Fibroblast of the aortic adventitia (primary cell): ENCODE results near the gene LCN2. TPM values are rescaled to one million over a fixed set of nuclear protein-coding genes. Genes with fewer than 3 reads are reported as not detected.

Experiments
- DNase-seq: peaks from one replicate; pipeline ENCODE4 v3.0.0-alpha.2; 2010; ENCODE audit warnings: low read depth
- H3K4me3 ChIP-seq: 2 replicates; pipeline ENCODE4 v1.5.1; 2011; ENCODE audit warnings: low read depth, mild to moderate bottlenecking, control low read depth, low read length, moderate library complexity
- total RNA-seq: library from RNA; depleted of rRNA; stranded (reverse); fragments of >200 nt; gene quantifications from 2 replicates; pipeline ENCODE4 v1.2.3, GENCODE V29; 2012; ENCODE audit warnings: low replicate concordance
- TF ChIP-seq, protein P1 (sequence below): IDR thresholded peaks from 2 replicates; pipeline ENCODE4 v1.5.1; 2011; ENCODE audit warnings: mild to moderate bottlenecking, low read length, control low read depth, inconsistent platforms; ENCODE audit not compliant: insufficient read depth

LCN2 gene
- total RNA-seq, 1 donor: not detected

DNA sequence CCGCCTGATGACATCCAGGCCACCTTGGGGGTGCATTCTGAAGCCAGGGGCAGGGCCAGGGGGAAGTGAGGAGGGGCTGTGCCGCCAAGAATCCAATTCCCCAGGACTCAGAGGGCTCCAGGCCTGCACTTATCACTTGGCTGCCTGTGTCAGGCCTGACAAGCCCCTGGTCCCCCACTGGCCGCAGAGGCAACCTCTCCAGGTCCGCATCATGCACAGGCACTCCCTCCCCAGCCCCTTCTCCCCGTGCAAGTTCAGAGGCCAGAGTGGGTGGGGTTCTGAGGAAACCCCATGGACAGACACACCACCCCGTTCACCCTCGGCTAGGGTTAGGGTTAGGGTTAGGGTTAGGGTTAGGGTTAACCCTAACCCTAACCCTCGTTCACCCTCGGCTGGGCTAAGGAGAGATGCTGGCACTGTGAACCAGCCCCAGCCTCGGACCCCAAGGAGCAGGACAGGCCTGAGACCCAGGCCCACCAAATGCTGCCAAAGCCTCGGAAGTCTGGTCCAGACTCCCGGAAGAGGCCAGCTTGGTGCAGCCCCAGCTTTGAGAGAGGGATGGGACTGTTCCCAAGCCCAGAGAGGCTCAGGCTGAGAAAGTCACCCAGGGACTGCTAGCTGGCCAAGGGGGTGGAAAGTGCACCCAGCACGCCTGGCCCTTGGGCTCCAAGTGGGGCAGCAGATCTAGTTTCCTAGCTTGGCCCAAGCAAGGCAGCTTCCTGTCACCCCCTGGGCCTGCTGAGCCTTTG lies 4.9 kb downstream of the LCN2 start:
- DNase-seq: no peak
- TF ChIP-seq, protein P1, sequence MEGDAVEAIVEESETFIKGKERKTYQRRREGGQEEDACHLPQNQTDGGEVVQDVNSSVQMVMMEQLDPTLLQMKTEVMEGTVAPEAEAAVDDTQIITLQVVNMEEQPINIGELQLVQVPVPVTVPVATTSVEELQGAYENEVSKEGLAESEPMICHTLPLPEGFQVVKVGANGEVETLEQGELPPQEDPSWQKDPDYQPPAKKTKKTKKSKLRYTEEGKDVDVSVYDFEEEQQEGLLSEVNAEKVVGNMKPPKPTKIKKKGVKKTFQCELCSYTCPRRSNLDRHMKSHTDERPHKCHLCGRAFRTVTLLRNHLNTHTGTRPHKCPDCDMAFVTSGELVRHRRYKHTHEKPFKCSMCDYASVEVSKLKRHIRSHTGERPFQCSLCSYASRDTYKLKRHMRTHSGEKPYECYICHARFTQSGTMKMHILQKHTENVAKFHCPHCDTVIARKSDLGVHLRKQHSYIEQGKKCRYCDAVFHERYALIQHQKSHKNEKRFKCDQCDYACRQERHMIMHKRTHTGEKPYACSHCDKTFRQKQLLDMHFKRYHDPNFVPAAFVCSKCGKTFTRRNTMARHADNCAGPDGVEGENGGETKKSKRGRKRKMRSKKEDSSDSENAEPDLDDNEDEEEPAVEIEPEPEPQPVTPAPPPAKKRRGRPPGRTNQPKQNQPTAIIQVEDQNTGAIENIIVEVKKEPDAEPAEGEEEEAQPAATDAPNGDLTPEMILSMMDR: no peak
- no peak overlapping the region for H3K4me3 ChIP-seq

DNA sequence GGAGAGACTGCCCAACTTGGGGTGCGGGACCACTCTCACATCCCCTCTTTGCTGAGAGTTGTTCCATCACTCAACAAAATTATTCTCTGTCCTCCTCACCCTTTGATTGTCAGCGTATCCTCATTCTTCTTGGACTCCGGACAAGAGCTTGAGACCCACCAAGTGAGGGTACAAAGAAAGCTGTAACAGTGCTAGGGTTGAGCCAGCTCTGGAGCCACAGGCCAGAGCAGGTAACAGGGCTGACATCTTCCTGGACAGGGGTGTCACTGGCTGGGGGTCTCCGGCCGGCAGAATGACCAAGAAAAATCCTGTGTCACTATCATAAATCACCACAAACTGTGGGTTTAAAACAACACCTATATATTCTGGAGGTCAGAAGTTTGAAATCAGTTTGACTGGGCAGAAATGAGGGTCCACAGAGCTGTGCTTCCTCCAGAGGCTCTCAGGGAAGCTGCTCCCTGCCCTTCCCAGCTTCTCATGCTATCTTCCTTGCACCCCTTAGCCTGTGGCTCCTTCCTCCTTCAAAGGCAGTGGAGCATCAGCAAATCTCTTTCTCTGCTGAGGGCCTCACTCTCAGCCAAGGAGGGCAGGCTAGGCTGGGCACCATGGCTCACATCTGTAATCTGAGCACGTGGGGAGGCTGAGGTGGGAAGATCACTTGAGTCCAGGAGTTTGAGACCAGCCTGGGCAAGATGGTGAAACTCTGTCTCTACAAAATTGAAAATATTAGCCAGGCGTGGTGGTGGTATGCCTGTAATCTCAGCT lies 6.7 kb downstream of the LCN2 start:
- TF ChIP-seq, protein P1: no peak
- DNase-seq: no peak
- H3K4me3 ChIP-seq: no peak overlapping the region

DNA sequence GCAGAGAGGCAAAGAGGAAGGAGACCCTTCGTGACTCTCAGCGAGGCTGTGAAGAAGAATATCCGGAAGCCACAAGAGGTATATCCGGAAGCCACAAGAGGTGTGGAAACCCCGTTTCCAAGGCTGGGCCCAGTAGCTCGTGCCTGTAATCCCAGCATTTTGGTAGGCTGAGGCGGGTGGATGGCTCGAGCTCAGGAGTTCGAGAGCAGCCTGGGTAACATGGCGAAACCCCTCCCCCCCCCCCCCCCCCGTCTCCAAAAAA lies 10.2 kb downstream of the LCN2 start:
- no peak for DNase-seq
- peak overlapping the region; percentile 64 for H3K4me3 ChIP-seq
- TF ChIP-seq, protein P1: no peak

DNA sequence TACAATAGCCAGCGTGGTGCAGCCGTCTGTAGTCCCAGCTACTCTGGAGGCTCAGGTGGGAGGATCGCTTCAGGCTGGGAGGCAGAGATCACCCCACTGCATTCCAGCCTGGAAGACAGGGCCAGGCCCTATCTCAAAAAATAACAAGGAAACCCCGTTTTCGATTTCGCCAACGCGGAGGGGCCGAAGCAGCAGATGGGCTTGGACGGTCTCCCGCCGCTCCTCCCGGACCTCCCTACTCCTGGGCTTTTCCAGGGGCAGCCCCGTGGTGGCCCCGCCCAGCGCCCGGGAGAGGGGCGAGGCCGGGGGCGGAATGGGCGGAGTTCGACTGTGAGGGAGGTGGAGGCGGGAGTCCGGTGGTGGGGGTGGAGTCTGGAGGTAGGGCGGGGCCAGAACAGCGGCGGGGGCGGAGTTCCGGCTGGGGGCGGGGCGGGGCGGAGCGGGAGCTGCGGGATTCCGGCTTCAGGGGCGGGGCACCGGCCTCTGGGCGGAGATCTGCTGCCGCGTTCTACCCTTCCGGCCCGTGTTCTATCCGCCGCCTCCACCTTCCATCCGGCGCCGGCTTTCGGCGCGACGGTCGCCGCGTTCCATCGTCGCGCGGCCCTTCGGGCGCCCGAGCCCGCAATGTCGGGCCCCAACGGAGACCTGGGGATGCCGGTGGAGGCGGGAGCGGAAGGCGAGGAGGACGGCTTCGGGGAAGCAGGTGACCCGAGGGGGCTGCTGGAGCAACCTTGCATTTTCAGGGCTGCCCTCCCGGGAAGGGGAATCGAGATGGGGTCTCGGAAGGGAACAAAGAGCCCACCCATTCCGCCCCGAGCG lies 10.7 kb downstream of the LCN2 start, which contains the start of gene BBLN:
BBLN (plus strand) TSS at position 482 of the 819 bp plus-strand sequence; CDS start at position 625, 143 bp downstream.
- TF ChIP-seq, protein P1: no peak
- peak within 1 kb of the TSS; percentile 83 for H3K4me3 ChIP-seq
- peak; percentile 89 for DNase-seq

DNA sequence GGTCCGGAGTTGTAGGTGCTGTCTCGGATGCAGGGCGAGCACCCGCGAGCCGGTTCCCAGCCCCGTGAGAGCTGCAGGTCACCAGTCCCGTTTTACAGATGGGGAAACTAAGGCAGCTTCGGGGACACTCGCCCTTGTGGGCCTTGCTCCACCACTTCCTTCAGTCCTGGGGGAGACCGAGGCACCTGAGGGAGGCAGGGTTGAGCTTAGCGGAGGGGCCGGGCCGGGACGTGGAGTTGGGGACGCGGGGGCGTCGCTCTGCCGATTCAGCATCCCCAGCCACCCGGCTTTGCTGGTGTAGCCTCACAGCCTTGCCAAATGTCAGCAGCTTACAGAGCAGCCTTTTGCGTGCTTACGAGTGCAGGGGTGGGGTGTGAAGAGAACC lies 11.3 kb downstream of the LCN2 start:
- DNase-seq: peak; percentile 14
- H3K4me3 ChIP-seq: peak overlapping the region; percentile 83
- TF ChIP-seq, protein P1: no peak

DNA sequence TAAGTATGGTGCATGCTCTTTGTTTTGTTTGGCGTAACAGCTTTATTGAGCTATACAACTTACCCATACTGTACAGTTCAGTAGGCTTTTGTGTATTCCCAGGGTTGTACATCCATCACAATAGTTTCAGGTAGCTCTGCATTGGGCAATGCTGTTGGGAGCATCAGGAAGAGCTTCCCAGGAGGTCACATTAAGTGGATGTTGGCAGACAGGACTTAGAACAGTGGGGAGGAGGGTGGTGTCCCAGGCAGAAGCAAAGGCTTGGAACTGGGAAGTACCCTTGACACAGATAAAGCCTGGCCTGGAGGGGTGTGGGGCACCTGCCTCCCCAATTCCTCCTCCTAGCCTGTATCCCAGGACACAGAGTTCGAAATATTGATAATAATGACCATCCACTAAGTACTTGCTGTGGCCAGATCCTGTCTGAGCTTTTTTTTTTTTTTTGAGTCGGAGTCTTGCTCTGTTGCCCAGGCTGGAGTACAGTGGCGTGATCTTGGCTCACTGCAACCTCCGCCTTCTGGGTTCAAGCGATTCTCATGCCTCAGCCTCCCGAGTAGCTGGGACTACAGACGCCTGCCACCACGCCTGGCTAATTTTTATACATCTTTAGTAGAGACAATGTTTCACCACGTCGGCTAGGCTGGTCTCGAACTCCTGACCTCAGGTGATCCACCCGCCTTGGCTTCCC lies 12.1 kb downstream of the LCN2 start:
- DNase-seq: peak; percentile 14
- TF ChIP-seq, protein P1: no peak
- peak overlapping the region; percentile 83 for H3K4me3 ChIP-seq
